Daoy (cell line): ENCODE data around the gene RNMT. TPM values are rescaled to one million over a fixed set of nuclear protein-coding genes. Genes with fewer than 3 reads are reported as not detected.

ENCODE experiments used
- DNase-seq: peaks from one replicate; pipeline ENCODE4 v3.0.0-alpha.2; 2015; ENCODE audit warnings: low read depth
- total RNA-seq: library from RNA; depleted of rRNA; stranded (reverse); fragments of >200 nt; shearing (Covaris generic); gene quantifications from 2 replicates; pipeline ENCODE4 v1.2.3, GENCODE V29; 2014; rRNA removed

The RNMT gene
- total RNA-seq, 1 experiment from 2014 or later = 25.1 TPM

- DNase-seq = no peak
These were observed 85.5 kb downstream of the RNMT start for GRCh38 chr18:13811993-13812392.

- peak; percentile 52 for DNase-seq
These were observed 86.9 kb downstream of the RNMT start for GRCh38 chr18:13813271-13813849.

Other genes starting within 250 kb of the RNMT start
- 14.5 and 15.7 TPM in 2 replicates for gene FAM210A, start 115 bp upstream of the RNMT start, total RNA-seq
- not detected in 2 replicates for gene MC5R, start 97.5 kb downstream of the RNMT start, total RNA-seq
- gene MC2R, start 188.9 kb downstream of the RNMT start, total RNA-seq = not detected in 2 replicates